Tibial nerve (tissue), 3 donors: ENCODE measurements around the gene GPR87.

Source experiments
- EP300 ChIP-seq, 2 donors: sonication (generic); formaldehyde crosslinking; IDR thresholded peaks; one replicate each; pipeline ENCODE4 v1.6.1; 2017; ENCODE audit warnings: antibody characterized with exemption in 2 of 2, mild to moderate bottlenecking in 1 of 2
- POLR2A ChIP-seq, 2 donors: fragments of 450-650 bp; IDR thresholded peaks; one replicate each; pipeline ENCODE4 v1.6.1; 2017; ENCODE audit warnings: antibody characterized with exemption in 2 of 2, mild to moderate bottlenecking in 2 of 2, moderate library complexity in 2 of 2

- TF ChIP-seq POLR2A (IDR thresholded peaks at IDR 0.05) (no peak), EP300 (IDR thresholded peaks at IDR 0.05) (no peak)
Measured at GRCh38 chr3:151297429-151297828, 19.2 kb downstream of the GPR87 start.
